D721Med (cell line): Measurements from ENCODE around the gene FKBP9.
A peak's percentile ranks its signal among the peaks of the same experiment; 100 is the strongest.
"Not testable (repeated sequence)": the region's sequence is repeated elsewhere in the genome, so short reads cannot be mapped to it uniquely, and the experiment has no call there.

Source experiments
- DNase-seq: peaks from one replicate; pipeline ENCODE4 v3.0.0; 2011; ENCODE audit warnings: low spot score; ENCODE audit not compliant: insufficient read length
- FAIRE-seq: peaks from 2 replicates; lab custom pipeline; 2011; peaks lifted over from hg19 to GRCh38; lab: Jason Lieb, UNC
- TF ChIP-seq, protein P1 (sequence below): IDR thresholded peaks from 2 replicates; pipeline ENCODE4 v1.5.1; 2012; ENCODE audit warnings: mild to moderate bottlenecking, control low read depth; ENCODE audit not compliant: insufficient read depth; ENCODE audit errors: missing control alignments

Gene FKBP9

DNA sequence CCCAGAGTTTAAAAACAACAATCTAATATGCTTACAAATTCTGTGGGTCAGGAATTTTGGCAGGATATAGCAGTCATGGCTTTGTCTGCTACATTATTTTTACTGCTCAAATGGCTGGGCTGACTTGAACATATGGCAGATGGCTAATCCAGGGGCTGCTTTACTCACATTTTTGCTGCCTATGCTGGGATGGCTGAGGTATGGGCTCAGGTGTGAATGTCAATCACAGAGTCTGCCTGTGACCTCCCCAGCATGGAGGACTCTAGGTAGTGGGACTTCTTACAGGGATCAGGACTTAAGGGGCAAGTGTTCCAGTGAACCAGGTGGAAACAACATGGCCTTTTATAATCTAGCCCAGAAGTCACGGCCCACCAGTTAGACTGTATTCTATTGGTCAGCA is 4.4 kb upstream of the FKBP9 start:
- TF ChIP-seq, protein P1, sequence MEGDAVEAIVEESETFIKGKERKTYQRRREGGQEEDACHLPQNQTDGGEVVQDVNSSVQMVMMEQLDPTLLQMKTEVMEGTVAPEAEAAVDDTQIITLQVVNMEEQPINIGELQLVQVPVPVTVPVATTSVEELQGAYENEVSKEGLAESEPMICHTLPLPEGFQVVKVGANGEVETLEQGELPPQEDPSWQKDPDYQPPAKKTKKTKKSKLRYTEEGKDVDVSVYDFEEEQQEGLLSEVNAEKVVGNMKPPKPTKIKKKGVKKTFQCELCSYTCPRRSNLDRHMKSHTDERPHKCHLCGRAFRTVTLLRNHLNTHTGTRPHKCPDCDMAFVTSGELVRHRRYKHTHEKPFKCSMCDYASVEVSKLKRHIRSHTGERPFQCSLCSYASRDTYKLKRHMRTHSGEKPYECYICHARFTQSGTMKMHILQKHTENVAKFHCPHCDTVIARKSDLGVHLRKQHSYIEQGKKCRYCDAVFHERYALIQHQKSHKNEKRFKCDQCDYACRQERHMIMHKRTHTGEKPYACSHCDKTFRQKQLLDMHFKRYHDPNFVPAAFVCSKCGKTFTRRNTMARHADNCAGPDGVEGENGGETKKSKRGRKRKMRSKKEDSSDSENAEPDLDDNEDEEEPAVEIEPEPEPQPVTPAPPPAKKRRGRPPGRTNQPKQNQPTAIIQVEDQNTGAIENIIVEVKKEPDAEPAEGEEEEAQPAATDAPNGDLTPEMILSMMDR = no peak
- peak; percentile 36 for DNase-seq
- no peak for FAIRE-seq

DNA sequence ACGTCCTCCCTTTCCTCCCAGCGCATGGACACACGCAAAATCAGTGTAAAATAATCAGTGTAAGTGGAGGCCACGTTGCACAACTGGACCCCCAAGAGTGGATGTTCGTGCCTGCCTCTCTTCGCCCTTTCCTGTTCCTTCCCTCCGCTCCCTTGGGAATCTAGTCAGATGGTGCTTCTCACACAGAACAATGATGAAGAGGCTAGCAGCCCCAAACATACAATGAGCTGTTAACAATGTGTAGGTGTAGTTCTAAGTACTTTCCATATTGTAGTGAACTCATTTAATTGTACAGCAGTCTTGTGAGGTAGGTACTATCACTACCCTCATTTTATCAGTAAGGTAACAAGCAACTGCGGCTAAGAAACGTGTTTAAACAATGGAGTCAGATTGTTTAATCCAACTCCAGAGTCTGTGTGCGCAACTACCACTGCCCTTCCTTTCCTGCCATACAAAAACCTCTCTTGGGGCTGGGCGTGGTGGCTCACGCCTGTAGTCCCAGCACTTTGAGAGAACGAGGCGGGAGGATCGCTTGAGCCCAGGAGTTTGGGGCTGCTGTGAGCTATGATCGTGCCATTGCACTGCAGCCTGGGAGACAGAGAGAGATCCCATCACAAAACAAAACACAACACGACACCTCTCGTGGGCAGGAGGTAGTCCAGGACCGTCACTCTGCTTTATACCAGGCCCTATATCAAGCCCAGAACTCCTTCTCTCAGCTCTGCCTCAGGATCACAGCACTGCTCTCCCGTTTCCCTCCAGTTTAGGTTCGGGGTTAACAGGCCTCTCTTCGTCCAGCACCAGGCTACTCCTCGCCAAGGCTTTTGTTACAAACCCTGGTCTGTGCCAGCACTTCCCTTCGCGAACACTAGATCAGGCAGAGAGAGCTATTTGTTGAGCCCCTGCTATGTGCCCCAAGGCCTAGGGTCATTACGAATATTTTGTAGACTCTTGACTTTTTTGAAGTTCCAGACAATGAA is 1.1 kb downstream of the FKBP9 start:
- TF ChIP-seq, protein P1 = no peak
- DNase-seq = peak; percentile 35
- FAIRE-seq = no peak

DNA sequence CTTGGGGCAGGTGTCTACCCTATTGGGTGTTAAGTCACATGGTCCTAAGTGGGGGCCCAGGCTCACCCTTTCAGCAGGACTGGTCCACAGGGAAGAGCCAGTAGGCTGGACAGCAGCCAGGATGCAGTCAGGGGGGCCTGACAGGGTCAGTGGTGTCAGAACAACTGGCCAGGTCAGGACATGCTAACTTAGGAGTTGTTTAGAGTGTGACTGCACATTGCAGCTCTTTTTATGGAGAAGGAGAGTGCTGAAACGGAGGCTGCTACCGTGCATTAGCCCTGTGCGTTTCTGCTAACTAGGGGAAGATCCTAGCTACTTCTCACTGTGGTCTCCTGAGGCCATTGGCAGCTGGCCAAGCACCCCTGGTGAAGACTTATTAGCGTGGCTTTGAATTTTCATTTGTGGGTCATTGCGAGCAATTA is 6.7 kb downstream of the FKBP9 start:
- not testable (repeated sequence) for DNase-seq, FAIRE-seq

DNA sequence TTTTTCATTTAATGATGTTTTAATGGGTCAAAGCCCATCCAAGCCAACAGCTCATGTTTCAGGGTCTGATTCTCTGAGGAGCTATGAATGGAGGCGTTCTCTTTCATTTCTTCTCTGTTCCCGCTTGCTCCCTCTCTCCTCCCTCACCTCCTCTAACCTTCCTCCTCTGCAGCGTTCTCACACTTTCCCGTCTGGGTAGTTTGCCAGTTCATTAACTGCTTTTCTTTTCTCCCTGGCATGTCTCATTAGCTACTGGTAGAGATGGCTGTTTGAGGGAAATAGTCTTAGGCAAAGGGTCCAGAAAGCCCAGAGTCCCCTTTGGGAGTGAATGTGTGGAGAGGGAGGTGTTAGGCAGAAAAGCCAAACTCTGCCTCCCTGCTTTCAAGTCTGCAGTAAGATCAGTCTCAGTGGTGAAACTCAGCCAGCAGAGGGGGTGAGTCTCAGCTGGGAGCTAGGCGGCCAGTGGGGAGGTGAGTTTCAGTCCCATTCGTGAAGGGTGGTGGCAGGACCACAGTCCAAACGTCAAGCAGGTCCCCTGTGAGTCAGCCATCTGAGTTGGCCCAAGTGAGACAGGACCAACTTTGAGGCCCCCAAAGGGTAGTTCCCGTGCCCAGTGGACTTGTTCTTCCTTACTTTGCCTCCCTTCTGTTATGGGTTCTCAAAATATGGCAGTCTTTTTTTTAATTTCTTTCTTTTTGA is 7.4 kb downstream of the FKBP9 start:
- not testable (repeated sequence) for DNase-seq, FAIRE-seq

DNA sequence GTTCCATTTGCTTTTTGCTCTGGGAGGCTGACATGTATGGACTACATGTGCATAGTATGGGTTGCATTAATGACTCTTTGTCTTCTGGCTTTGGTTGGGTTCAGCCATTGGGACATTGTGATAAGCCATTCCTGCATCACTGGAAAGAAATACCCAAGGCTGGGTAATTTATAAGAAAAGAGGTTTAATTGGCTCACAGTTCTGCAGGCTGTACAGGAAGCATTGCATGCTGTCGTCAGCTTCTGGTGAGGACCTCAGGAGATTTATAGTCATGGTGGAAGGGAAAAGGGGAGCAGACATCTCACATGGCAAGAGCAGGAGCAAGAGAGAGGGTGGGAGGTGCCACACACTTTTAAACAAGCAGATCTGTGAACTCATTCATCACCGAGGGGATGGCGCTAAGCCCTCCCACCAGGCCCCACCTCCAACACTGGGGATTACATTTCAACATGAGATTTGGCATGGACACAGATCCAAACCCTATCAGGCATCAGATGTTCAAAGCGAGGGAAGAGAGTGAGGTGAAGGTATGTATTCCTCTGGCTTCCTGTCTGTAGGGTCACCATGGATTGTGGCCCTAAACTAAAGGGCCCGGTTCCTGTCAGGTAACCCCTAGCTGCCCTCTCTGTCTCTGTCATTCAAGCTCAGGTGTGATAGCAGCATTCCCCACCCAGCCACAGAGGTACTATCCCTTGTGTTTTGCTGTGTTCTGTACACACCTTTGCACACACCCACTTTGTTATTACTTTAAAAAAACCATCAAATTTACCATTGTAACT is 9.4 kb downstream of the FKBP9 start:
- not testable (repeated sequence) for FAIRE-seq, DNase-seq

DNA sequence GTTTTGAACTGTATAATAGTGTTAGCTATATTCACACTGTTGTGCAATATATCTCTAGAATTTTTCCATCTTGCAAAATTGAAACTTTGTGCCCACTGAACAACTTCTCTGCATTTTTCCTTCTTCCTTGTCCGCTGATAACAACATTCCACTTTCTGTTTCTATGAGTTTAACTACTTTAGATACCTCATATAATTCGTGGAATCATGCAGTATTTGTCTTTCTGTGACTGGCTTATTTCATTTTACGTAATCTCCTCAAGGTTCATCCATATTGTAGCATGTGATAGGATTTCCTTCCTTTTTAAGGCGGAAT is 10.0 kb downstream of the FKBP9 start:
- DNase-seq, FAIRE-seq: not testable (repeated sequence)

DNA sequence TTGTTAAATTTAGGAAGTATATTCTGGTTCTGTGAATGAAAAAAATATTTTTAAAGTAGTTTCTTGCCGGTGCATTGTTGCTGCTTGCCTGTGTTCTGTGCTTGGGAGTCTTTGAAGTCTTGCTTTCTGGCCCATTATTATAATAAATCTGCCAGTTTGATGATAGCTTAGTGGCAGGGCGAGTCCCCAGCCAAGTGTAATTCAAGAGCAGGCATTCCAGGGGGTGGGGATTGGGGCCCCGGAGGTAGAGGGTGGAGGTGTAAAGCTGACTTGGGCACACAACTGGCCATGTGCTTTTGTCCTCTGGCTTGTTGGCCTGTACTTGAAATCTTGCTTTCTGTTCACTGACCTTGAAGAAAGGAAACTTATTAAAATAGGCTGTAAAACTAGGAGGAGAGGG is 14.7 kb downstream of the FKBP9 start:
- DNase-seq, FAIRE-seq: not testable (repeated sequence)

DNA sequence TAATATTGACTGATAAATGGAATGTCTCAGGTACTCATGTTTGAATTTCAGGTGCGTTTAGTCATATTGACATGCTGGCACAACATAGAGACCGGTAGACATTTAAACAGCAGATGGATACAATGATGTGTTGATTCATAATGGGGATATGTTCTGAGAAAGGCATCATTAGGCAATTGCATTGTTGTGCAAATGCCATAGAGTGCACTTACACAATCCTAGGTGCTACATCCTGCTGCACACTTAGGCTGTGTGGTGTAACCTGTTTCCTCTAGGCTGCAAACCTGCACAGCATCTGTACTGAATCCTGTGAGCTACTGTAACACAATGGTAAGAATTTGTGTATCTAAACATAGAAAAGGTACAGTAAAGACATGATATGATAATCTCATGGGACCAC is 19.9 kb downstream of the FKBP9 start:
- DNase-seq, FAIRE-seq: not testable (repeated sequence)

DNA sequence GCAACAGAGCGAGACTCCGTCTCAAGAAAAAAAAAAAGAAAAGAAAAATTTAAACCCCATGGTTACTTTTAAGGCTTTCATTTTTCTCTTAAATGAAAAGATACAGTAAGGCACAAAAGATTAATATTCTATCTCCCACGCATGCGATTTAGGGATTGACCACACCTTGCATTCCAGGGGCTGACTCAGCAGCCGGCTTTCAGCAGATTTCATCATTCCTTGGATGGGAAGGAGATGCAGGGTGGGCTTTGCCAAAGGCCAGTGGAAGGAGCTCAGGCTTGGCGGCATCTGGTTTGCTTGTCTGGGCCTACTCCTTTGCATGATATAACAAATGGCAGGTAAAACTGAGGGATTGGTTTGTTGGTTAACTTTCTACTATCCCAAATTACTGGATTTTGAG is 22.0 kb downstream of the FKBP9 start:
- DNase-seq, FAIRE-seq: not testable (repeated sequence)

DNA sequence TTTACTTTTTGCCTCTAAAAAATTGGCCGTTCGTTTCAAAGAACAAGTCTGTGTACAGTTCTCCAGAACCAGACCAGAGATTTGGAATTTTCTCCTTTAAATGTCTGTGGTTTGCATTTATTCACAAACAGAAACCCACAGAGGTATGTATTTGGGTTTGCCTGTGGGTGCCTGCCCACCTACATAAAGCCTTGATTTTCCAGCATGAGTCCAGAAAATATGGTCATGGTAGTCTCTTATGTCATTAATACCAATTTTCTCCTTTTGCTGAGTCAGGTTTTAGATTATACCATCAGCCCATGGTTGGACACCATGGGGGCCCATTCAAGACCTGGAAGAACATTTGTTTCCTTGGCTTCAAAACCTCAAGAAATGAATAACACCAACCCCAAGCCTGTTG is 22.7 kb downstream of the FKBP9 start:
- FAIRE-seq, DNase-seq: not testable (repeated sequence)

DNA sequence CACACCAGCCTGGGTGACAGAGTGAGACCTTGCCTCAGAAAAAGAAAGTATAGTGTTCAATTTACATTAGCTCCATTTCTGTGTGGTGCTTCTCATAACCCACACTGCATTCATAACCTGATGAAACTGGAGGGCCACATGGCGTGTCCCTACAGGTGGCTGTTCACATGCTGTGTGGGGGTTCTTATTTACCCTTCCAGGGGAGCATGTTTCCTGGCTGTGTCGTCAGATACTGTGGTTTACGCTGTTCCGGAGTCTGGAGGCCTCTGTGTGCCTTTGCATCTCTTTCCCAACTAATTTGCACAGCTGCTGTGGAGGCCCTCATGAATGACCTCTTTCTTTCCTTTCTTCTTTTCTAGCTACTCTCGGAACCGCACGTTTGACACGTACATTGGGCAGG is 30.9 kb downstream of the FKBP9 start:
- DNase-seq, FAIRE-seq: not testable (repeated sequence)

DNA sequence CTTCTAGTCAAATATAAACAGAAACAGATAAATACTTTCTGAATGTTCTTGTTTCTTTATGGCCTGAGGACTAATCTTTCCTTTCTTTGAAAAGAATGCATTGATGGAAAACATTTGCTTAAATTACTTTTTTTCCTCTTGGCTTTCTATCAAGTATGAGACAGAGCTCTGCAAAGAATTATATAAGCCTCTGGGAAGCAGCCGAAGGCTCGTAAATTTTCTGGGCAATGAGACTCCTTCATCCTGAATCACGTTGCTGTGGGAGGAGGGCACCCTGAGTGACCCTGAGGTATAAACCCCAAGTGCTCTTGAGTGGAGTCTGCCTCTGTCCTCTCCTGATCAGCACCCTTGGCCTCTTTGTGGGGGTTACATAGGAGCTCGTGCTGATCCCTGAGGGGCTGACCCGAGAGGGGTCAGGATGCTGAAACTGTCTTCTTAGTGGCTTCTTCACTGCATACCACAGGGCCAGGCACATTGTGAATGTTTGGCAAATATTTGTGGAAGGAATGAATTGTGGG is 33.9 kb downstream of the FKBP9 start:
- DNase-seq, FAIRE-seq: not testable (repeated sequence)

DNA sequence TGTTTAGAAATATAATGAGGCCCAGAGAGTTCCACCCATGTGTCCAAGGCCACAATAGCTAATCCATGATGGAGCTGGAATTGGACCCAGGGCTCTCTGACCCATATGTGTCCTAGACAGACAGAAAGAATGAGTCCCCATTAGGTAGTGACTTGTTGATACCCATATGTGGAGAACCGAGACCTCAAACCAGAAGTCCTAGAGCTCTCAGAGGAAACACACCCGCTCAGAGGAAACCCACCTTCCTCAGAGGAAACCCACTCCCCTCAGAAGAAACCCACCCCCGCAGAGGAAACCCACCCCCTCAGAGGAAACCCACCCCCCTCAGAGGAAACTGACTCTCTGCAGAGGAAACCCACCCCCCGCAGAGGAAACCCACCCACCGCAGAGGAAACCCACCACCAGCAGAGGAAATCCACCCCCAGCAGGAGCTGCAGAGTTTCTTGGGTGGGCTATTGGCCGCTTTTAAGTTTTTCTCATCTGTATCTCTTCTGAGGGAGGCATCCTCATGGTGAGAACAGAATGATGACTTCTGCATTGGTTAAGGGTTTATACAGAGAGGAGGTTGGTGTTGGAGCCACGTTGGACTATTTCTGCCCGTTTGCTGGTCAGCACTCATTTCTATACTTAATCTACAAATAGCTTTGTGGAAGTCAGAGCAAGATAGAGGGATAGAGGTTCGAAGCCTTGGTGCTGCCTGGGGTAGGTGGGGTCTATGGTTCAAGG is 34.9 kb downstream of the FKBP9 start:
- FAIRE-seq, DNase-seq: not testable (repeated sequence)

DNA sequence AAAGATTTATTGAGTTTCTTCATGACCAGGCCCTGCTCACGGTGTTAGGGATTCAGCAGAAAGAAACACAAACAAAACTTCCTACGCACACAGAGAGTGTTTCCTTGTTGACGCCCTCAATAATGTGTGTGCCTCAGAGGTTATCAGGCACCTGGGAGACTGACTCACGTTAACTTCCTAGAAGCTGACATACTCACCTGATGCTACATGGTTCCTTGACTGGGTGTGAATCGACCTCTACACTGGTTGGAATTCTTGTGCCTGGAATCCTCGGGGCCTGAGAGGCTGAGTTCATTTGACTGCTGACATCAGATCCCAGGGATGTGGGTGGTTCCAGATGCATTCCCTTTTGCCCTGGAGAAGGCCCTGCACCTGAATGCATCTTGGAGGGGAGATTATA is 35.5 kb downstream of the FKBP9 start:
- FAIRE-seq, DNase-seq: not testable (repeated sequence)

DNA sequence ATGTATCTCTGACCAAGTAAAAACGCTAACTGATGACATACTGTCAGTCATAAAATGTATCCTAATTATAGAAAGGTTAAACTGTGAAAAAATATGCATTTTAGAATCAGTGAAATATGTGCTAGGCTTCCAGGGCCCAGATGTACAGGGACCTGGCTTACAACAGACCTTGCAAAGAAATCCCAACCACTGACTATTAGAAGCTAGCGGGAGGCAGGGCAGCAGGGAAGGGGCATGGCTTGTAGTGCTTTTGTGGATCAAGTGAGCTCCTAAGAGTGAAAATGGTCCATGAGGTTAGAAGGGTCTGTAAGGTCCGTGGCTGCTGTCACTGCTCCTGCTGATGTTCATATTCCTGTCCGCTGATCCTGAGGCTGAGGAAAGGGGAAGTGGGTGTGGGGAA is 40.7 kb downstream of the FKBP9 start:
- DNase-seq, FAIRE-seq: not testable (repeated sequence)
